Activated B cell treated with CpG ODN at 0.5 μM for 24 hours (primary cell): ENCODE measurements around the gene SPOUT1. TPM values are rescaled to one million over a fixed set of nuclear protein-coding genes. Genes with fewer than 3 reads are reported as not detected.
"Not testable (repeated sequence)": the region's sequence is repeated elsewhere in the genome, so short reads cannot be mapped to it uniquely, and the experiment has no call there.

Source experiments
- ATAC-seq: fragments of 200-7000 bp; cut with Tn5 transposase; one replicate; pipeline ENCODE4 v1.10.0; 2021; ENCODE audit warnings: low read depth, mild to moderate bottlenecking, moderate library complexity
- CTCF ChIA-PET: fragments of 350-600 bp; sonication (Branson Sonifier 250); formaldehyde crosslinking; loops from one replicate; lab custom pipeline; 2021; ENCODE audit warnings: antibody characterized with exemption; lab: Charles Lee
- POLR2A ChIA-PET: fragments of 350-600 bp; sonication (Branson Sonifier 250); formaldehyde crosslinking; loops from one replicate; lab custom pipeline; 2021; ENCODE audit warnings: antibody characterized with exemption; lab: Charles Lee
- DNase-seq: peaks from one replicate; pipeline ENCODE4 v3.0.0; 2022
- H3K27ac Mint-ChIP-seq: one replicate; pipeline ENCODE4 v1.8.0; 2020; ENCODE audit warnings: mixed read lengths
- H3K27me3 Mint-ChIP-seq: one replicate; pipeline ENCODE4 v1.8.0; 2021; ENCODE audit warnings: mixed read lengths
- H3K36me3 Mint-ChIP-seq: one replicate; pipeline ENCODE4 v1.8.0; 2021; ENCODE audit warnings: low read depth, mixed read lengths
- H3K4me1 Mint-ChIP-seq: one replicate; pipeline ENCODE4 v1.8.0; 2021; ENCODE audit warnings: mixed read lengths
- H3K4me3 Mint-ChIP-seq: one replicate; pipeline ENCODE4 v1.8.0; 2020; ENCODE audit warnings: mild to moderate bottlenecking, mixed read lengths
- H3K9me3 Mint-ChIP-seq: one replicate; pipeline ENCODE4 v1.8.0; 2020; ENCODE audit warnings: mixed read lengths
- intact Hi-C: fragments of 100-400 bp; cut with micrococcal nuclease; formaldehyde crosslinking; loops from one replicate; pipeline ENCODE4 v1.15.1; 2024
- total RNA-seq: library from RNA; stranded (reverse); gene quantifications from 2 replicates; pipeline ENCODE4 v1.2.3, GENCODE V29; 2022
- TF ChIP-seq, protein P1 (sequence below): fragments of 200-600 bp; IDR thresholded peaks from one replicate; pipeline ENCODE4 v1.8.0; 2022; ENCODE audit warnings: antibody characterized with exemption, mild to moderate bottlenecking

SPOUT1 gene
- total RNA-seq, 1 donor from 2014 or later: 79.1 TPM

DNA sequence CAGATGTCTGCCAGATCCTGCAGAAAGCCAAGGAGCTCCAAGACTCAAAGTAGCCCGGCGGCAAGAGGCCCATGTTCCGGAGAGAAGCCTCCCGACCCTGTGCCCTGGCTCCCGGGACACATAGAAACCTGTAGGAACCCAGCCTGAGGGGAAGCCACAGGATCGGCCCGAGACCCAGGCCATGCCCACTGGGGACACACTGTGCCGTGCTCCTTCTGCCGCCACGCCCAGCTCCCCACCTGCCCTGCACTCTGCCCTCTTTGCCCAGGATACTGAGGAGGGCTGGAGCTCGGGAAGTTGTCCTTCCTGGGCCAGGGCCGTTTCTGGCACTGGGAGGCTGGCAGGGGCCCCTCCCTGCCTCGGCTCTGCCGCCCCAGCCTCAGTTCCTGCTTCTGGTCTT is 21.8 kb downstream of the SPOUT1 start:
- Mint-ChIP-seq H3K4me1 (no peaks in the 10 kb centered on the region), H3K27me3 (no peaks in the 10 kb centered on the region), H3K27ac (no peak overlapping the region), H3K4me3 (no peak overlapping the region), H3K36me3 (peaks cover 49% of the 10 kb centered on the region), H3K9me3 (no peaks in the 10 kb centered on the region)
- ChIA-PET CTCF (interaction anchor here (1.0 kb wide), 1 partner anchor 11 kb away, joined by 3 read pairs; the partner anchor contains the start of gene ENDOG), POLR2A (no interaction called here)
- no peak for DNase-seq
- intact Hi-C loops: no loop called here
- no peak for ATAC-seq
- TF ChIP-seq, protein P1, sequence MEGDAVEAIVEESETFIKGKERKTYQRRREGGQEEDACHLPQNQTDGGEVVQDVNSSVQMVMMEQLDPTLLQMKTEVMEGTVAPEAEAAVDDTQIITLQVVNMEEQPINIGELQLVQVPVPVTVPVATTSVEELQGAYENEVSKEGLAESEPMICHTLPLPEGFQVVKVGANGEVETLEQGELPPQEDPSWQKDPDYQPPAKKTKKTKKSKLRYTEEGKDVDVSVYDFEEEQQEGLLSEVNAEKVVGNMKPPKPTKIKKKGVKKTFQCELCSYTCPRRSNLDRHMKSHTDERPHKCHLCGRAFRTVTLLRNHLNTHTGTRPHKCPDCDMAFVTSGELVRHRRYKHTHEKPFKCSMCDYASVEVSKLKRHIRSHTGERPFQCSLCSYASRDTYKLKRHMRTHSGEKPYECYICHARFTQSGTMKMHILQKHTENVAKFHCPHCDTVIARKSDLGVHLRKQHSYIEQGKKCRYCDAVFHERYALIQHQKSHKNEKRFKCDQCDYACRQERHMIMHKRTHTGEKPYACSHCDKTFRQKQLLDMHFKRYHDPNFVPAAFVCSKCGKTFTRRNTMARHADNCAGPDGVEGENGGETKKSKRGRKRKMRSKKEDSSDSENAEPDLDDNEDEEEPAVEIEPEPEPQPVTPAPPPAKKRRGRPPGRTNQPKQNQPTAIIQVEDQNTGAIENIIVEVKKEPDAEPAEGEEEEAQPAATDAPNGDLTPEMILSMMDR: no peak

DNA sequence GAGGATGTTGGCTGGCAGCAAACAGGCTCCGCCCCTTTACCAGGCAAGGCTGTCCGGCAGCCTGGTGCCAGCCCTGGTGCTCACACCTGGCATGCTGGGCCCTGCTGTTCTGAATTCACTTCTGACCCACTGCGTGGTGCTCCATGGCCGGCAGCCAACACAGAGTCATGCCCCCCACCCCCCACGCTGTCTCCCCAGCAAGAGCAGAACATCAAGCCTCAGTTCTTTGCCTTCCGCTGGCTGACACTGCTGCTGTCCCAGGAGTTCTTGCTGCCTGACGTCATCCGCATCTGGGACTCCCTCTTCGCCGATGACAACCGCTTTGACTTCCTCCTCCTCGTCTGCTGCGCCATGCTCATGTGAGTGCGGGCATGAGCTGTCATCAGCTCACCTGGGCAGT is 23.9 kb downstream of the SPOUT1 start:
- no peaks in the 10 kb centered on the region for H3K9me3 Mint-ChIP-seq
- H3K36me3 Mint-ChIP-seq: peaks cover 61% of the 10 kb centered on the region
- CTCF ChIA-PET: interaction anchor here (2.2 kb wide), 1 partner anchor 13 kb away, joined by 5 read pairs; the partner anchor contains the start of gene ENDOG
- DNase-seq (no peak), ATAC-seq (no peak)
- TF ChIP-seq, protein P1: no peak
- POLR2A ChIA-PET: interaction anchor here (0.6 kb wide), 1 partner anchor 123 kb away, joined by 3 read pairs; no protein-coding TSS in a partner anchor
- H3K27ac Mint-ChIP-seq: no peak overlapping the region
- intact Hi-C loops: no loop called here
- H3K4me3 Mint-ChIP-seq: no peak overlapping the region
- no peaks in the 10 kb centered on the region for H3K4me1 Mint-ChIP-seq
- H3K27me3 Mint-ChIP-seq: no peaks in the 10 kb centered on the region

DNA sequence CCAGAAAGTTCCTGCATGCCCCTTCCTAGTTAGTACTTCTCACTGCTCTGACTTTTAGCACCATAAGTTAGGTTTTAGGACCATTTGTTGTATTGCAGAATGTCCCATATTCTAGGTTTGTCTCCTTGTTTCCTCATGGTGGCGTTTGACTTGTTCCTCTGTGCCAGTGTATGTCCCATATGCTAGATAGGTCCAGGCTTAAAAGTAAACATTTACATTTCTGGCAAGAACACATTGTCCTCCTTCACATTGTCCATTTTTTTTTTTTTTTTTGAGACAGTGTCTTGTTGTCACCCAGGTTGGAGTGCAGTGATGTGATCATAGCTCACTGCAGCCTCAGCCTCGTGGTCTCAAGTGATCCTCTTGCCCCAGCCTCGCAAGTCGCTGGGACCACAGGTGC is 27.1 kb downstream of the SPOUT1 start:
- Mint-ChIP-seq H3K27ac (no peak overlapping the region), H3K27me3 (no peaks in the 10 kb centered on the region), H3K4me1 (no peaks in the 10 kb centered on the region), H3K36me3 (peaks cover 80% of the 10 kb centered on the region), H3K4me3 (no peak overlapping the region), H3K9me3 (no peaks in the 10 kb centered on the region)
- ChIA-PET CTCF (no interaction called here), POLR2A (interaction anchor here (0.7 kb wide), 1 partner anchor 14 kb away, joined by 4 read pairs; no protein-coding TSS in a partner anchor)
- intact Hi-C loops: no loop called here
- ATAC-seq (no peak), DNase-seq (no peak)
- TF ChIP-seq, protein P1: no peak

DNA sequence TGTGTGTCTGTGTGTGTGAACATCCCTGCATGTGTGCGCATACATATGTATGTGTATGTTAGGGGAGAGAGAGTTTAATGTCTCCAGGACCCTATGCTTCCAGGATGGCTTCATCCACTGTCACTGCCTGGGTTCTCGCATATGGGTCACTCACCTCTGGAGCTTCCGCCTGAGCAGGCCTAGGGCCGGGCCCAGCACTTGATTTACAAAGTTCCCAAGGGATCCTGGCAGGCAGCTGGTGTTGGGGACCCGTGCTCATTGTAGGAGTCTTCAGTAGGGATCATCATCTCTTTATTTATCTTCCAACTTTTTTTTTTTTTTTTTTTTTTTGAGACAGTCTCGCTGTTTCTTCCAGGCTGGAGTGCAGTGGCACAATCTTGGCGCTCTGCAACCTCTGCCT is 29.5 kb downstream of the SPOUT1 start:
- Mint-ChIP-seq H3K27me3 (no peaks in the 10 kb centered on the region), H3K36me3 (peaks cover 67% of the 10 kb centered on the region), H3K27ac (no peak overlapping the region), H3K9me3 (no peaks in the 10 kb centered on the region), H3K4me3 (no peak overlapping the region), H3K4me1 (no peaks in the 10 kb centered on the region)
- ATAC-seq (no peak), DNase-seq (no peak)
- intact Hi-C loops: no loop called here
- ChIA-PET CTCF (no interaction called here), POLR2A (no interaction called here)
- TF ChIP-seq, protein P1: no peak

DNA sequence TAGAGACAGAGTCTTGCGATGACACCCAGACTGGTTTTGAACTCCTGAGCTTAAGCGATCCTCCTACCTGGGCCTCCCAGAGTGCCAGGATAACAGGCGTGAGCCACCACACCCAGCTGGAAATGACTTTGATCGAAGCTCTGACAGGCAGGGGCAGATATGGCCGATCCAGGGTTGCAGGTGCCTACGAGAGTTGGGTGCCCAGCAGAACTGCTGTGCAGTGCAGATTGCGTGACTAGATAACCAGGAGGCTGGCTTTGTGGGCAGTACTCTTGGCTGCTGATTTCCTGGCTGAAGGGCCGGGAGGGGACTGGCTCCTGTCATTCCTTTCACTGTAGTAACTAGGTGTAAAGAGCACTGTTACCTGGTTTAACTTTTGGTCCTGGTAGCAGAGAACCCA is 30.7 kb downstream of the SPOUT1 start:
- peaks cover 72% of the 10 kb centered on the region for H3K36me3 Mint-ChIP-seq
- H3K4me3 Mint-ChIP-seq: no peak overlapping the region
- H3K9me3 Mint-ChIP-seq: no peaks in the 10 kb centered on the region
- H3K27ac Mint-ChIP-seq: no peak overlapping the region
- TF ChIP-seq, protein P1: no peak
- DNase-seq (no peak), ATAC-seq (no peak)
- no peaks in the 10 kb centered on the region for H3K27me3 Mint-ChIP-seq
- ChIA-PET CTCF (interaction anchor here (1.1 kb wide), 1 partner anchor 20 kb away, joined by 3 read pairs; the partner anchor contains the start of gene ENDOG), POLR2A (interaction anchor here (1.2 kb wide), 1 partner anchor 75 kb away, joined by 3 read pairs; the partner anchor contains the start of gene ZDHHC12)
- H3K4me1 Mint-ChIP-seq: peaks cover under 1% of the 10 kb centered on the region
- intact Hi-C loops: no loop called here

DNA sequence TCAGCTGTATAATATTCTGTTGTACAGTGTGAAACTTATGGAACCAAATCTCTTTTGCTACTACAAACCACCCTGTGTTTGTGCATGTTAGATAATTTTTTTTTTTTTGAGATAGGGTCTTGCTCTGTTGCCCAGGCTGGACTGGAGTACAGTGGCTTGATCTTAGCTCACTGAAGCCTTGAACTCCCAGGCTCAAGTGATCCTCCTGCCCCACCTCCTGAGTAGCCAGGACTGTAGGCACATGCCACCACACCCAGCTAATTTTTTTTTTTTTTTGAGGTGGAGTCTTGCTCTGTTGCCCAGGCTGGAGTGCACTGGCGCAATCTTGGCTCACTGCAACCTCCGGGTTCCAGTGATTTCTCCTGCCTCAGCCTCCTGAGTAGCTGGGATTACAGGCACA is 34.6 kb downstream of the SPOUT1 start:
- H3K36me3 Mint-ChIP-seq: peaks cover 79% of the 10 kb centered on the region
- ATAC-seq, CTCF ChIA-PET, H3K9me3 Mint-ChIP-seq, H3K27me3 Mint-ChIP-seq, DNase-seq, H3K4me3 Mint-ChIP-seq, H3K27ac Mint-ChIP-seq, intact Hi-C loops, H3K4me1 Mint-ChIP-seq: not testable (repeated sequence)
- POLR2A ChIA-PET: interaction anchor here (0.5 to 0.7 kb wide), 4 partner anchors 21 to 1472 kb away, joined by 3 to 9 read pairs (median 6); no protein-coding TSS in a partner anchor
